H1 (cell line): ENCODE data around the gene ATAD3B. TPM values are rescaled to one million over a fixed set of nuclear protein-coding genes. Genes with fewer than 3 reads are reported as not detected.
"Not testable (repeated sequence)": the region's sequence is repeated elsewhere in the genome, so short reads cannot be mapped to it uniquely, and the experiment has no call there.

Source experiments
- CTCF ChIA-PET: fragments of 300-600 bp; sonication (Branson Sonifier 250); formaldehyde crosslinking; loops from one replicate; lab custom pipeline; 2021; ENCODE audit not compliant: partially characterized antibody; lab: Charles Lee
- POLR2A ChIA-PET: fragments of 300-600 bp; sonication (Branson Sonifier 250); formaldehyde crosslinking; loops from one replicate; lab custom pipeline; 2021; ENCODE audit warnings: inconsistent platforms; ENCODE audit not compliant: partially characterized antibody; lab: Charles Lee
- DNase-seq, 2 experiments: peaks; one replicate each; pipeline versions ENCODE4 v3.0.0 to v3.0.0-alpha.2; 2010 to 2022; ENCODE audit warnings: low spot score in 2 of 2, low read depth in 1 of 2, mixed read lengths in 1 of 2
- FAIRE-seq: peaks from 2 replicates; lab custom pipeline; 2011; peaks lifted over from hg19 to GRCh38; lab: Jason Lieb, UNC
- H2AFZ ChIP-seq: 2 replicates; pipeline ENCODE4 v1.8.1; 2012; ENCODE audit warnings: low read length, inconsistent platforms
- H2AK5ac ChIP-seq: 2 replicates; pipeline ENCODE4 v1.6.1; 2013; ENCODE audit warnings: low read depth, low read length
- H2BK120ac ChIP-seq: replicated peaks from 2 replicates; pipeline ENCODE3; 2013; ENCODE audit warnings: low read depth, low read length, inconsistent platforms
- H2BK12ac ChIP-seq: 2 replicates; pipeline ENCODE4 v1.6.1; 2013; ENCODE audit warnings: low read depth, low read length
- H2BK15ac ChIP-seq: 2 replicates; pipeline ENCODE4 v1.6.1; 2013; ENCODE audit warnings: low read length
- H2BK20ac ChIP-seq: 2 replicates; pipeline ENCODE4 v1.6.1; 2013; ENCODE audit warnings: low read length
- H2BK5ac ChIP-seq: 2 replicates; pipeline ENCODE4 v1.6.1; 2013; ENCODE audit warnings: low read depth, low read length
- H3K14ac ChIP-seq: 2 replicates; pipeline ENCODE4 v1.6.1; 2013; ENCODE audit warnings: inconsistent platforms; ENCODE audit not compliant: insufficient read length
- H3K18ac ChIP-seq: 2 replicates; pipeline ENCODE4 v1.6.1; 2013; ENCODE audit warnings: low read length; ENCODE audit errors: extremely low read depth
- H3K23ac ChIP-seq: 2 replicates; pipeline ENCODE4 v1.6.1; 2013; ENCODE audit warnings: inconsistent platforms; ENCODE audit not compliant: insufficient read length
- H3K23me2 ChIP-seq: 2 replicates; pipeline ENCODE4 v1.6.1; 2013; ENCODE audit warnings: low read depth, low read length
- H3K27ac ChIP-seq: 2 replicates; pipeline ENCODE4 v1.6.1; 2011; ENCODE audit warnings: low read depth, low read length, inconsistent platforms
- H3K27me3 ChIP-seq, 4 experiments: replicated peaks in 1 of 4; 1 replicate in 1 of 4; 2 replicates in 3 of 4; pipeline versions ENCODE4 v1.6.1 to v1.8.1; 2011 to 2013; ENCODE audit warnings: low read length in 3 of 4, mild to moderate bottlenecking in 3 of 4, inconsistent platforms in 2 of 4, mixed read lengths in 2 of 4, moderate library complexity in 1 of 4; ENCODE audit not compliant: control insufficient read depth in 3 of 4, insufficient read depth in 3 of 4; ENCODE audit errors: extremely low read depth in 1 of 4
- H3K36me3 ChIP-seq, 4 experiments: 2 replicates each; pipeline versions ENCODE4 v1.6.1 to v1.8.1; 2011 to 2013; ENCODE audit warnings: mild to moderate bottlenecking in 4 of 4, low read length in 3 of 4, moderate library complexity in 2 of 4, control low read depth in 1 of 4, inconsistent platforms in 1 of 4; ENCODE audit not compliant: insufficient read depth in 4 of 4, control insufficient read depth in 2 of 4
- H3K4ac ChIP-seq: replicated peaks from 2 replicates; pipeline ENCODE3; 2013; ENCODE audit warnings: low read length, low read depth, mixed read lengths, inconsistent platforms; ENCODE audit not compliant: insufficient read length
- H3K4me1 ChIP-seq, 4 experiments: replicated peaks in 1 of 4; 1 replicate in 1 of 4; 2 replicates in 3 of 4; pipeline versions ENCODE4 v1.6.1 to v1.8.1; 2011 to 2013; ENCODE audit warnings: low read length in 3 of 4, inconsistent platforms in 2 of 4, mixed read lengths in 1 of 4; ENCODE audit not compliant: insufficient read depth in 4 of 4, control insufficient read depth in 3 of 4
- H3K4me2 ChIP-seq, 2 experiments: 2 replicates each; pipeline versions ENCODE4 v1.6.1 to v1.8.1; 2011 to 2013; ENCODE audit warnings: low read depth in 2 of 2, low read length in 2 of 2, control low read depth in 1 of 2, inconsistent platforms in 1 of 2, mild to moderate bottlenecking in 1 of 2; ENCODE audit not compliant: insufficient read depth in 1 of 2
- H3K4me3 ChIP-seq, 4 experiments: fragments of 200-600, 300-600 bp in 1 of 4; sonication (generic), shearing (Covaris generic), sonication (Bioruptor Twin) in 1 of 4; 2 replicates each; pipeline versions ENCODE4 v1.5.1 to v1.8.1; 2011 to 2016; ENCODE audit warnings: low read length in 4 of 4, low read depth in 3 of 4, control low read depth in 2 of 4, inconsistent platforms in 2 of 4, mild to moderate bottlenecking in 2 of 4, mixed read lengths in 1 of 4, moderate library complexity in 1 of 4; ENCODE audit not compliant: insufficient read depth in 2 of 4; ENCODE audit errors: extremely low read depth in 1 of 4
- H3K56ac ChIP-seq: replicated peaks from 2 replicates; pipeline ENCODE3; 2013; ENCODE audit warnings: low read depth, mild to moderate bottlenecking, mixed read lengths, low read length, inconsistent platforms; ENCODE audit not compliant: insufficient read length
- H3K79me1 ChIP-seq: 2 replicates; pipeline ENCODE4 v1.6.1; 2013; ENCODE audit warnings: low read depth, low read length, control low read depth
- H3K79me2 ChIP-seq, 2 experiments: 2 replicates each; pipeline versions ENCODE4 v1.6.1 to v1.8.1; 2012 to 2013; ENCODE audit warnings: low read length in 2 of 2, mild to moderate bottlenecking in 2 of 2, inconsistent platforms in 1 of 2; ENCODE audit not compliant: insufficient read depth in 2 of 2, control insufficient read depth in 1 of 2
- H3K9ac ChIP-seq, 4 experiments: replicated peaks in 1 of 4; 1 replicate in 1 of 4; 2 replicates in 3 of 4; pipeline versions ENCODE4 v1.6.1 to v1.8.1; 2011 to 2013; ENCODE audit warnings: low read depth in 3 of 4, low read length in 3 of 4, control low read depth in 2 of 4, mild to moderate bottlenecking in 2 of 4, moderate library complexity in 2 of 4, inconsistent platforms in 1 of 4; ENCODE audit errors: extremely low read depth in 1 of 4
- H3K9me3 ChIP-seq, 2 experiments: 2 replicates each; pipeline versions ENCODE4 v1.6.1 to v1.8.1; 2012 to 2013; ENCODE audit warnings: mild to moderate bottlenecking in 2 of 2, moderate library complexity in 2 of 2, control low read depth in 1 of 2, inconsistent platforms in 1 of 2, low read depth in 1 of 2, low read length in 1 of 2, mixed read lengths in 1 of 2; ENCODE audit not compliant: insufficient read depth in 2 of 2
- H4K20me1 ChIP-seq, 2 experiments: replicated peaks in 1 of 2; 2 replicates each; pipeline versions ENCODE3 to v1.8.1; 2011 to 2013; ENCODE audit warnings: inconsistent platforms in 2 of 2, low read length in 2 of 2, mild to moderate bottlenecking in 1 of 2; ENCODE audit not compliant: insufficient read depth in 2 of 2, control insufficient read depth in 1 of 2
- H4K5ac ChIP-seq: 2 replicates; pipeline ENCODE4 v1.6.1; 2013; ENCODE audit warnings: low read length, low read depth, mixed read lengths, inconsistent platforms; ENCODE audit not compliant: insufficient read length
- H4K8ac ChIP-seq: 2 replicates; pipeline ENCODE4 v1.8.0; 2013; ENCODE audit warnings: mild to moderate bottlenecking, moderate library complexity, low read length, inconsistent platforms; ENCODE audit not compliant: insufficient read depth; ENCODE audit errors: extremely low read depth
- H4K91ac ChIP-seq: replicated peaks from 2 replicates; pipeline ENCODE3; 2013; ENCODE audit warnings: low read length, mixed read lengths, inconsistent platforms; ENCODE audit not compliant: insufficient read length
- ASH2L ChIP-seq: fragments of 200-600, 300-600 bp; sonication (generic); IDR thresholded peaks from one replicate; pipeline ENCODE4 v1.7.1; 2017; ENCODE audit warnings: low read length
- FOSL1 ChIP-seq: IDR thresholded peaks from 2 replicates; pipeline ENCODE4 v1.6.1; 2011; ENCODE audit warnings: mild to moderate bottlenecking, low read depth, low read length, moderate library complexity; ENCODE audit not compliant: insufficient read depth
- JUN ChIP-seq: IDR thresholded peaks from 2 replicates; pipeline ENCODE4 v1.6.1; 2011; ENCODE audit warnings: low read depth, mild to moderate bottlenecking, improper control_type of control experiment, low read length
- JUND ChIP-seq: IDR thresholded peaks from 2 replicates; pipeline ENCODE4 v1.6.1; 2011; ENCODE audit warnings: mild to moderate bottlenecking, improper control_type of control experiment, low read length
- RFX5 ChIP-seq: IDR thresholded peaks from 2 replicates; pipeline ENCODE4 v1.6.1; 2011; ENCODE audit warnings: low read depth, low read length, improper control_type of control experiment, borderline replicate concordance
- SP4 ChIP-seq: IDR thresholded peaks from 2 replicates; pipeline ENCODE4 v1.6.1; 2012; ENCODE audit warnings: low read length, inconsistent platforms
- TAF7 ChIP-seq: optimal IDR thresholded peaks from 2 replicates; pipeline ENCODE3; 2011; ENCODE audit warnings: low read depth, mild to moderate bottlenecking, inconsistent platforms, low read length, moderate library complexity, borderline replicate concordance
- WGBS, 2 experiments: shearing (Covaris generic) in 1 of 2; methylation state at CpG; one replicate each; pipeline versions ENCODE4 v1.1.6 to v1.1.7; 2013 to 2015; ENCODE audit warnings: low lambda C conversion rate in 2 of 2, mixed read lengths in 2 of 2, inconsistent platforms in 1 of 2, low coverage in 1 of 2, missing lambda C conversion rate in 1 of 2; ENCODE audit not compliant: insufficient replicate concordance in 2 of 2, insufficient coverage in 1 of 2, insufficient read length in 1 of 2; ENCODE audit errors: extremely low coverage in 1 of 2, missing lambda C conversion rate in 1 of 2; 5-methylcytosine and 5-hydroxymethylcytosine counted together
- polyA plus RNA-seq, 7 experiments: library from polyadenylated mRNA; depleted of rRNA in 3 of 7; stranded (reverse) in 5 of 7; unstranded in 2 of 7; fragments of >200 nt in 5 of 7; fragments of 200-250 nt in 2 of 7; gene quantifications; 1 replicate in 5 of 7; 2 replicates in 1 of 7; 4 replicates in 1 of 7; pipeline versions ENCODE4 v1.2.1 to v1.2.3, GENCODE V29; 2011 to 2013; ENCODE audit warnings: missing spikeins in 2 of 7, mixed read lengths in 2 of 7
- total RNA-seq: library from RNA; stranded (reverse); fragmentation: NEBNext Ultra II Directional; extraction: Animal tissue kit (Norgen Biotek cat#: 25700); gene quantifications from 2 replicates; pipeline ENCODE4 v1.2.1, GENCODE V29; 2021
- TF ChIP-seq, protein P1 (sequence below), 3 experiments: IDR thresholded peaks; 1 replicate in 2 of 3; 2 replicates in 1 of 3; pipeline versions ENCODE4 v1.5.1 to v1.6.1; 2011; ENCODE audit warnings: low read length in 3 of 3, mild to moderate bottlenecking in 3 of 3, inconsistent platforms in 2 of 3, low read depth in 1 of 3, moderate library complexity in 1 of 3; ENCODE audit not compliant: insufficient read depth in 1 of 3; ENCODE audit errors: control extremely low read depth in 1 of 3

ATAD3B gene
- total and polyA plus RNA-seq, 2 of the 8 experiments (the other 6 are each of a cell fraction or from before 2014, with no cell fraction given), result 31.3 to 63.0 TPM

DNA sequence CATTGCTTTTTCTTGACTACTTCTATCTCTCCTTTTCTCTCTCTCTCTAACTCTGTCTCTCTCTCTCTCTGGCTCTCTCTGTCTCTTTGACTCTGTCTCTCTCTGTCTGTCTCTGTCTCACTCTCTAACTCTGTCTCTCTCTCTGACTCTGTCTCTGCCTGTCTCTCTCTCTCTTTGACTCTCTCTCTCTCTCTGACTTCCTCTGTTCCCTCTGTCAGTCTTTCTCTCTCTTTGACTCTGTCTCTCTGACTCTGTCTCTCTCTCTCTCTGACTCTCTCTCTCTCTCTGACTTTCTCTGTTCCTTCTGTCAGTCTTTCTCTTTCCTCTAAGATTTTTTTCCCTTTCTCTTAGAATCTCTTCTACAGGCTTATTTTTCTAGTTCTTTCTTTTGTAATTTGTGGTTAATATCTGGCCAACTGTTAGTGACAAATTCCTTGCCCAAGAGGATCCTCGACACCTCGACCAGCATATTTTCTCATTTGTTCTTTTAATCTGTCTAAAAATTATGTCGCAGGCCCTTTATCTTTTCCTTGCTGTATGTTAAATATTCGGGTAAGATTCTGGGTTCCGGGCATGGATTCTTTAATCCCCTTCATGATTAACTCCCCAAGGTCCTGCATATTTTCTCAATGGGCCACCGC is 22.3 kb upstream of the ATAD3B start, which contains the start of gene ATAD3C (continued):
- TF ChIP-seq RFX5 (no peak), FOSL1 (no peak), JUN (no peak), TAF7 (no peak), SP4 (no peak), ASH2L (no peak), JUND (no peak)
- TF ChIP-seq, protein P1, sequence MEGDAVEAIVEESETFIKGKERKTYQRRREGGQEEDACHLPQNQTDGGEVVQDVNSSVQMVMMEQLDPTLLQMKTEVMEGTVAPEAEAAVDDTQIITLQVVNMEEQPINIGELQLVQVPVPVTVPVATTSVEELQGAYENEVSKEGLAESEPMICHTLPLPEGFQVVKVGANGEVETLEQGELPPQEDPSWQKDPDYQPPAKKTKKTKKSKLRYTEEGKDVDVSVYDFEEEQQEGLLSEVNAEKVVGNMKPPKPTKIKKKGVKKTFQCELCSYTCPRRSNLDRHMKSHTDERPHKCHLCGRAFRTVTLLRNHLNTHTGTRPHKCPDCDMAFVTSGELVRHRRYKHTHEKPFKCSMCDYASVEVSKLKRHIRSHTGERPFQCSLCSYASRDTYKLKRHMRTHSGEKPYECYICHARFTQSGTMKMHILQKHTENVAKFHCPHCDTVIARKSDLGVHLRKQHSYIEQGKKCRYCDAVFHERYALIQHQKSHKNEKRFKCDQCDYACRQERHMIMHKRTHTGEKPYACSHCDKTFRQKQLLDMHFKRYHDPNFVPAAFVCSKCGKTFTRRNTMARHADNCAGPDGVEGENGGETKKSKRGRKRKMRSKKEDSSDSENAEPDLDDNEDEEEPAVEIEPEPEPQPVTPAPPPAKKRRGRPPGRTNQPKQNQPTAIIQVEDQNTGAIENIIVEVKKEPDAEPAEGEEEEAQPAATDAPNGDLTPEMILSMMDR (IDR thresholded peaks at IDR 0.05; ENCODE audit: control extremely low read depth in 1 of 3, insufficient read depth in 1 of 3, low read depth in 1 of 3, low read length in 3 of 3), result no peak

DNA sequence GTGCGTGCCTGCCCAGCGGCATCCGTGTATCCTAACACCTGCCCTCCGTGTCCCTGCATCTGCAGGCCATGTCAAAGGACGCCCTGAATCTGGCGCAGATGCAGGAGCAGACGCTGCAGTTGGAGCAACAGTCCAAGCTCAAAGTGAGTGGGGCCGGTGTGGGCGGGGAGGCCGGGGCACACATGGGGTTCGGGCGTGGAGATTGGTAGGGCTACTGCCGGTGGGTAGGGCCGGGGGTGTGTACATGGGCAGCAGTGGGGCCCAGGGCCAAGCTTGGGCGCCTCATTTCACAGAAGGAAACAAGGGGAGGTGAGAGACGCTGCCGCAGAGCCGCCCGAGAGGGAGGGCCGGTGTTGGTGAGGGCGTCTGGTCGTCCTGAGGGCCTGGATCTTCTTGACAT is 20.9 kb upstream of the ATAD3B start:
- not testable (repeated sequence) for H2BK20ac ChIP-seq, H2BK5ac ChIP-seq, DNase-seq, H2BK15ac ChIP-seq, H3K79me1 ChIP-seq, H4K5ac ChIP-seq, H3K18ac ChIP-seq, H2BK12ac ChIP-seq, FAIRE-seq, H3K27ac ChIP-seq, H3K4me3 ChIP-seq, H4K91ac ChIP-seq, H2AK5ac ChIP-seq, H3K23ac ChIP-seq, H3K36me3 ChIP-seq, H2BK120ac ChIP-seq, H4K20me1 ChIP-seq, H3K4me1 ChIP-seq, H2AFZ ChIP-seq, H3K4ac ChIP-seq, H3K4me2 ChIP-seq, H3K56ac ChIP-seq, H3K14ac ChIP-seq, H3K23me2 ChIP-seq, H3K9ac ChIP-seq, H3K27me3 ChIP-seq, H4K8ac ChIP-seq, H3K79me2 ChIP-seq, H3K9me3 ChIP-seq
- POLR2A ChIA-PET, result interaction anchor here (0.7 to 1.5 kb wide), 3 partner anchors 13 to 50 kb away, joined by 3 read pairs; no protein-coding TSS in a partner anchor
- CTCF ChIA-PET, result interaction anchor here (0.6 to 2.4 kb wide), 5 partner anchors 10 to 54 kb away, joined by 4 to 12 read pairs (median 5); no protein-coding TSS in a partner anchor
- WGBS, 2 experiments, result 92% methylated on average over 17 of the region's 22 CpGs; no CpG with 5 or more reads in 1 of the 2 experiments
